HG02938 (cell line): ENCODE results near the gene LAGE3.

Experiments
- ATAC-seq: cut with Tn5 transposase; IDR thresholded peaks from one replicate; pipeline ENCODE4 v1.9.1; 2021; ENCODE audit warnings: mild to moderate bottlenecking, moderate library complexity; ENCODE audit not compliant: unreplicated experiment

Gene LAGE3

DNA sequence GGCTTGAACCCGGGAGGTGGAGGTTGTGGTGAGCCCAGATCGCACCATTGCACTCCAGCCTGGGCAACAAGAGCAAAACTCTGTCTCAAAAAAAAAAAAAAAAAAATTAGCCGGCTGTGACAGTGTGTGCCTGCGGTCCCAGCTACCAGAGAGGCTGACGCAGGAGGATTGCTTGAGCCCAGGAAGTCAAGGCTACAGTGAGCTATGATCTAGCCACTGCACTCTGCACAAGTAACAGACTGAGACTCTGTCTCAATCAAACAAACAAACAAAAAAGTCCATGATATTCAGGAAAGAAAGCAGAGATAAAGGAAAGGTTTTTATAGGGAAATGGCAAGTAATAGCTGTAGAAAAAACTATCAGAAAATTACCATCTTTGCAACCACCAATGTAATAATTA is 2.1 kb upstream of the LAGE3 start:
- no peak for ATAC-seq

DNA sequence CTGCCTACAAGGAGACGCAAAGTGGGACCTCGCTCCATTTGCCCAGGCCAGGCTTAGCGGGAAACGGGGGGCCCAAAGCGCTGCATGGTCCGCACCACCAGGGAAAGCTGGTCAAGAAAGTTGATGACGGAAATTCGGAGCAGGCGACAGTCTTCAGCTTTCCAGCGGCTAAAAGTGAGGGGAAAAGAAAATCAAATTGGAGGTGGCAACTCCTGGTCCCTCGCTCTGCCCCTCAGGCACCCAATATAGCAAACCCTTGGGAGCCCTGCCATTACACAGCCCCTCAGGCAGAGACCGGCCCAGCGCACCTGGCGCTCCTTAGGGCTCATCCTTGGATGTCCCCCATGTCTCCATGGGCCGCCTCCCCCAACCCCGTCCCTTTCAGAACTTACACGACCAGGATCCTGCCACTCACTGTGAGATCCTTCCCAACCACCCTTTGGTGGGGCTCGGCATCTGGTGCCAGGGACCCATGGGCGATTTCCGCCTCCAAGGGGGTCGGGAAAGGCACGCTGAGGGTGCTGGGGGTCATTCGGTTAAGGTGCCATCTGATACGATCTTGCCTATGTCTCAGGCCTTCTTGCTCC is 1.1 kb downstream of the LAGE3 start:
- ATAC-seq = no peak

DNA sequence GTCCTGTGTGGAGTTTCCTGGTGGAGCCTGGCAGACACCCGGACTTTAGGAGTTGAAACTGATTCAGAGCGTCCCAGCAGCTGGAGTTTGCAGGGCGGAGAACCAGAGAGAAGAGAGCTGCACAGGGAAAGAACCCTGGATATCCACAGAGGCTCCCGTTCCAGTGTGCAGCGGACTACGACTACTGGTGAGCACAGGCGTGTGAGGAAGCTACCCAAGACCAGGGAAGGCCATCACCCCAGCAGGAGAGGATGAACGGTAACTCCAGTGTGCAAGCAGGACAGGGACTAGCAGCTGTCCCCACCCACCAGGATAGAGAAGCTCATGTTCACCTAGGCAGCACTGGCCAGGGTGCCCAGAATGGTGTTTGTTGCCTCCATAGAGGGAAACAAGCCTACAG is 2.3 kb downstream of the LAGE3 start:
- ATAC-seq = no peak

DNA sequence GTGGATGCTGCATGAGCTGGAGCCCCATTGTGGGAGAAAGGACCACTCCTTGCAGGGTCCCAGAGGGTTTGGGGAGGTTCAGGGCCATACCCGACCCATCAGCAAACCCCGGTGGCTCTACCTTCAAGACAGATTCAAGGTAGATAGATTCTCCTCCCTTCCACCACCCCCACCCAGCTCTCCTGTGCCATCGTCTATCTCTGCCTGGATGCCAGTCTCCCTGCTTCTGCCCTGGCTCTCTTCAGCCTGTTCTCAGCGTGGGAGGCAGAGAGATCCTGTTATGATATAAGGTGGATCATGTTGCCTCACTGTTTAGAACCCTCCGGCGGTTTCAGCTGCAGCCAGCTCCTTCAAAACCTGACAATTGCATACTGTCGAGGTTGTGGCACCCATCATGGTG is 5.4 kb downstream of the LAGE3 start:
- ATAC-seq = no peak

DNA sequence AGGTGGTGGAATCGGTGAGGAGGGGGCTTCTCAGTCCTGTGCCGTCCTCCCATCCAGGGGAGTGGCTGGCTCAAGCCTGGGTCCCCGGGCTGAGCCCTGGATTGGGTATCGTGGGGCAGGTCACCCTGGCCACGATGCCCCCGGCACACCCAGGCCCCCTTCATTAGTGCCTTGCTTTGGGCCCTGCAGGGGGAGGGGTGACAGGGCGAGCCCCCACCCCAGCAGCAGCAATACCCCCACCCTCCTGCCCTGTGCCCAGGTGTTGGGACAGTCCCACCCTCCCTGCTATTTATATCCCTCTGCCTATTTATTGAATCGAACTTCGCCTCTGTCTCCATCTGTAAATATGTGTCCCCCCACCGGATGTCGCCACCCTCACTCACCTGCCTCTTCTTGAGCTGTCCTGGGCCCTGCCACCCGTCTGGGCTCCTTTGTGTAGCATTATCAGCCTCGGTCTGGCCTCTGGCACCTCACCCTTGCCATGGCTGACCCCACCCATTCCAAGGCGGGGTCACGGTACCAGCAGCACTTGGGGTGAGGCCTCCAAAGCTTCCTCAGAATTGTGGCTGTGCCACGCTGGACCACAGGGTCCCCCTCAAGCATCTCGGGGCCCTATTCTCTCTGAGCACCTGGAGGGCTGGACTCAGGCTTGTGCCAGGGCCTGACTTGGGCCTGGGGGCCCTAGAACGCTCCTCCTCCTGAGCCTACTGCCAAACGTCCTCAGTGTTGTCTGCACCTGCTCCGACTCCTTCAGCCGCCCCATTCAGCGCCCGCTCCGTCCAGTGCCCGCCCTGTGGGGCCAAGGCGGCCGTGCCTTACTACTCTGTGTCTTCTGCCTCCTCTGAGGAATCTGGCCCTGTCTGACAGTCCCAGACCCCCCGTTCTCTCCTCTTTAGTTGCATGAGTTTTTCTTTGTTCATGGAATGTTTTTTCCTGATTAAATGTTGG is 6.1 kb downstream of the LAGE3 start:
- no peak for ATAC-seq

DNA sequence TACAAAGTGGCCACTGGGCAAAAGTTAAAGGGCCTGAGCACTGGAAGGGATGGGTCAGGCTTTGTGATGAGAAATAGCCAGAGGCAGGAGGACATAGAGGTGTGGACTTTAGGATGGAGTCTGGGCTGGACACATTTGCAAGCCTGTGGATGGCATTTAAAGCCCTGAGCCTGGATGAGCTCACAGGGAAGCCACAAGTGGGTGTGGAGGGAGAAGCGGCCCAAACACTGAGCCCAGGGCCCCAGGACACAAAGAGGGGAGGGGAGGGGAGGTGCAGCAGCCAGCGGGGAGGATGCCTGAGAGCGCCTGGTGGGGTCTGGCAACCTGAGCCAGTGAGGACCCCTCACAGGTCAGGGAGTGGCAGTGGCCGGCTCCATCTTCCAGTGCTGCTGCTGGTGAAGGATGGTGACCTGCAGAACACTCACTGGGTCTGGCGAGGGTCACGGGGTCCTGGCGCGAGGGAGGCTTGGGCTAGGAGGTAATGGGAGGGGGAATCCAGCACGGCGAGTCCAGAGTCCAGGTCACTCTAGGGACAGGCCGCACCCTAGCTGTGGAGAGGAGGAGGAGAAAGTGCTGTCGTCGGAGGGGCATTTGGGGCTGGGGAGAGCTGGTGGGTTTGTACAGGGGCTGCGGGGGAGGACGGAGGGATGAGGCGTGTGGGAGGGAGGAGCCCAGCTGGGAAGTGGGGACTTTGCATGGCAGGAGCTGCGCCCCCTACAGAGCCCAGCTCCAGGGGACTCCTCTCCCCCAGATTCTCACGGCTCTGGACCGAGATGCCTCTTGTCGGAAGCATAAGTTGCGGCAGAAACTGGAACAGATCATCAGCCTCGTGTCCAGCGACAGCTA is 7.0 kb downstream of the LAGE3 start:
- ATAC-seq = no peak

DNA sequence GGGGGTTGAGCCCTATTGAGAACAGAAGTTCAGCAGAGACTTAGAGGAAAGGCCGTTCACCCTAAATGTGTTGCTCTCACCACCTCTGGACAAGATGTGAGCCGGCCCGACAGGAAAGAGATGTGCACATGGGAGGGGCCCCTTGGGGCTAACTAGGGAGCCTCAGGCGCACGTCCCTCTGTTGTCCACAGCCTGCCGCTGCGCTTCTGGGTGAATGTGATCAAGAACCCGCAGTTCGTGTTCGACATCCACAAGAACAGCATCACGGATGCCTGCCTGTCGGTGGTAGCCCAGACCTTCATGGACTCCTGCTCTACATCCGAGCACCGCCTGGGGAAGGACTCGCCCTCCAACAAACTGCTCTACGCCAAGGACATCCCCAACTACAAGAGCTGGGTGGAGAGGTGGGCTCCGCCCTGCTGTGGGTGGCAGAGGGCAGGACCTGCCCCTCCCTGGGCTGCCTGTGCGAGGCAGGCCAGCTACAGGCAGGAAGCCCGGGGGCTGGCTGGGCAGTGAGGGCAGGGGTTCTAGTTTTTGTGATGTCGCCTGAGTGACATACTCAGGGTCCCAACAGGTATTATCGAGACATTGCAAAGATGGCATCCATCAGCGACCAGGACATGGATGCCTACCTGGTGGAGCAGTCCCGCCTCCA is 8.0 kb downstream of the LAGE3 start:
- no peak for ATAC-seq

DNA sequence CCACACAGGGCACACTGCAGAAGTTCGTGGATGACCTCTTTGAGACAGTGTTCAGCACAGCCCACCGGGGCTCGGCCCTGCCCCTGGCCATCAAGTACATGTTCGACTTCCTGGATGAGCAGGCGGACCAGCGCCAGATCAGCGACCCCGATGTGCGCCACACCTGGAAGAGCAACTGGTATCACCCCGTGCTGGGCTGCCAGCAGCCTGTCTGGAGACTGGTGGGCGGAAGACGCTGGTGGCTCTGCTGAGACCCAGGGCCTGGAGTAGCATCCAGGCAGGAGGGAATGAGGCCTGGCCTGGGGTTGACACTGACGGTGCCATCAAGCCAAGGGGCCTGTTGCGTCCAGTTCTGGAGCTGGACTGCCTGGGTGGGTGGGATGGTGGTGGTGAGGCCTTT is 8.6 kb downstream of the LAGE3 start:
- no peak for ATAC-seq

DNA sequence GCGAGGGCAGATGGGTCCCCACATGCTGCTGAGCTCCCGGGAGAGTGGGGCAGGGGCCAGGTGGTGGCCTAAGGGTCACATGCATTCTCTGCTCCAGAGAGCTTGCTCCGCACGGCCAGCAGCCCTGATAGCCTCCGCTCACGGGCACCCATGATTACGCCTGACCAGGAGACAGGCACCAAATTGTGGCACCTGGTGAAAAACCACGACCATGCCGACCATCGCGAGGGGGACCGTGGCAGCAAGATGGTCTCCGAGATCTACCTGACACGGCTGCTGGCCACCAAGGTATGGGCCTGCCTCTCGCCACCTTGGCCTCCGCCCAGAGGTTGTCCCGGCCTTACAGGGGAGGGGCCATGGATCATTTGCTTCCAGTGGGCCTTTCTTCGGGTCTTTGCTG is 9.2 kb downstream of the LAGE3 start:
- no peak for ATAC-seq

DNA sequence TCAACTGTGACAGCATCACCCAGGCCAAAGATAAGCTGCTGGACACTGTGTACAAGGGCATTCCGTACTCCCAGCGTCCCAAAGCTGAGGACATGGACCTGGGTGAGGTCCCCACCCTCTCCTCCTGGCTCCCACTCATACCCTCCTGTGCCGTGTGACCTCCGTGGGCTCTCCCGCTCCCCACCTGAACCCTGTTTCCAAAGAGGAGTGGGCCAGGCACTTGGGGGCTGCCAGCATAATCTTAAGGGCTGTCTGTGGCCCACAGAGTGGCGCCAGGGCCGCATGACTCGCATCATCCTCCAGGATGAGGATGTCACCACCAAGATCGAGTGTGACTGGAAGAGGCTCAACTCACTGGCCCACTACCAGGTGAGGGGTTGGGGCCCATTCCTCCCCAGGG is 10.0 kb downstream of the LAGE3 start:
- ATAC-seq = no peak

DNA sequence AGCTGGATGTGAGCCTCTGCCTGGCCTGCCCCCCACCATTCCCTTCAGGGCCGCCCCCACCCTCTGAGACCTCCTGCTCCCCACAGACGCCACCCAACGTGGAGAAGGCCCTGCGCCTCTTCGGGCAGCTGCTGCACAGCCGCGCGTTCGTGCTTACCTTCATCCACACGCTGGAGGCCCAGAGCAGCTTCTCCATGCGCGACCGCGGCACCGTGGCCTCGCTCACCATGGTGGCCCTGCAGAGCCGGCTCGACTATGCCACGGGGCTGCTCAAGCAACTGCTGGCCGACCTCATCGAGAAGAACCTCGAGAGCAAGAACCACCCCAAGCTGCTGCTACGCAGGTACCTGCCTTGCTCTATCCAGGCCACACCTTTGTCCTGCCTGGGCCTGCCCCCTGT is 10.9 kb downstream of the LAGE3 start:
- no peak for ATAC-seq

DNA sequence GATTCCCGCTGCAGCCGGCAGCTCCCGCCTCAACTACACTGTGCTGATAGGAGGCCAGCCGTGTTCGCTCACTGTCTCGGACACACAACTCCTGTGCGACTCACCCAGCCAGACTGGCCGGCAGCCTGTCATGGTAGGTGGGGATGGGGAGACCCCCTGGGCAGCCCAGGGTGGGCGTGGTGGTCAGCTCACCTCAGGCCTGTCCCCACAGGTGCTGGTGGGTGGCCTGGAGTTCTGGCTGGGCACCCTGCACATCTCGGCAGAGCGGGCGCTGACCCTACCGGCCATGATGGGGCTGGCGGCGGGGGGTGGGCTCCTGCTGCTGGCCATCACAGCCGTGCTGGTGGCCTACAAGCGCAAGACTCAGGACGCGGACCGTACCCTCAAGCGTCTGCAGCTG is 11.5 kb downstream of the LAGE3 start:
- ATAC-seq = no peak

DNA sequence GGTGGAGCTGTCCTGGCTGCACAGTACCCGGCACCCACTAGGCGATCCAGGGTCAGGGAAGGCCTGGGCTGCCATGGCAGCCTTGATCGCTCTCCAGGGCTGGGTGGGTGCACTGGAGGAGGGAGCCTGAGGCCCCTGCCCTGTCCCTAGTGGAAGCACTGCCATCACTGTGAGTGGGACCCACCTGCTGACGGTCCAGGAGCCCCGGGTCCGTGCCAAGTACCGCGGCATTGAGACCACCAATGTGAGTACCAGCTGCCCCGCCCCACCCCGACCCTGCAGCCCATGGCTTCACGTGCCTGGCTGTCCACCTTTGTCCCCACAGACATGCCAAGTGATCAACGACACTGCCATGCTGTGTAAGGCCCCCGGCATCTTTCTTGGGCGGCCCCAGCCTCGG is 12.2 kb downstream of the LAGE3 start:
- no peak for ATAC-seq

DNA sequence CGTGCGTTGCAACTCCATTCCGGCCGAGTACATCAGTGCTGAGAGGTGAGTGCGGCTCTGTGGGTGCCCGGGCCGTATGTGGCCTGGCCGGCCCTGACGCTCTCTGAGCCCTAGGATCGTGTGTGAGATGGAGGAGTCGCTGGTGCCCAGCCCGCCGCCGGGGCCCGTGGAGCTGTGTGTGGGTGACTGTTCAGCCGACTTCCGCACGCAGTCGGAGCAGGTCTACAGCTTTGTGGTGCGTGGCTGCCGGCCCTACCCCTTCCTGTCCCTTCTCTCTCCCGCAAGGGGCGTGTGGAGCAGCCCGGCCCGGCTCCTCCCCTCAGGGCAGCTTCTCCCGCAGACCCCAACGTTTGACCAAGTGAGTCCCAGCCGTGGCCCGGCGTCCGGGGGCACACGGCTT is 13.0 kb downstream of the LAGE3 start:
- no peak for ATAC-seq

DNA sequence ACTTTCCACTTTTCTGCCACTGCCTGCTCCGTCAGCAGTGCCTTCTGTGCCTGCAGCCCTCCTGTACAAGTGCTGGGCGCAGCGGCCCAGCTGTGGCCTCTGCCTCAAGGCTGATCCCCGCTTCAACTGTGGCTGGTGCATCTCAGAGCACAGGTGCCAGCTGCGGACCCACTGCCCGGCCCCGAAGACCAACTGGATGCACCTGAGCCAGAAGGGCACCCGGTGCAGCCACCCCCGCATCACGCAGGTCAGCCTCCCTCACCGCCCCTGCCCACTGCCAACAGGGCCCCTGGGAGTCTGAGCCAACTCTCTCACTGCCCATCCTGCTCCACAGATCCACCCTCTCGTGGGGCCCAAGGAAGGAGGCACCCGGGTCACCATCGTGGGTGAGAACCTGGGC is 13.5 kb downstream of the LAGE3 start:
- ATAC-seq = no peak

DNA sequence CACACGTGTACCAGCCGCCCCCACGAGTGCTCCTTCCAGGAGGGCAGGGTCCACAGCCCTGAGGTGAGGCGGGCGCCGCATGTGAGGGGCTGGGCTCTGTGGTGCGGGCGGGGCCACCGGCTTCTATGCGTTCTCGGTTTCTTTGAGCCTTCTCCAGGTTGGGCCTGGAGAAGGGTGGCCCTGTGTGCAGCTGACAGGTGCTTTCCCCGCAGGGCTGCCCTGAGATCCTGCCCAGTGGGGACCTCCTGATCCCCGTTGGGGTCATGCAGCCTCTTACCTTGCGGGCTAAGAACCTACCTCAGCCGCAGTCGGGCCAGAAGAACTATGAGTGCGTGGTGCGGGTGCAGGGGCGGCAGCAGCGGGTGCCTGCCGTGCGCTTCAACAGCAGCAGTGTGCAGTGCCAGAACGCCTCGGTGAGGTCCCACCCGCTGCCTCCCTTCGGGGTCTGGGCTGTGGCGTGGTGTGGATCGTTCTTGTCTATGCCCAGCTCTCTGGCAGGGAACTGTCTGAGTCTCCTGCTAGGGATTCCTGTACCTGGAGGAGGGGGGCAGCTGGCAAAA is 14.2 kb downstream of the LAGE3 start:
- ATAC-seq = no peak

DNA sequence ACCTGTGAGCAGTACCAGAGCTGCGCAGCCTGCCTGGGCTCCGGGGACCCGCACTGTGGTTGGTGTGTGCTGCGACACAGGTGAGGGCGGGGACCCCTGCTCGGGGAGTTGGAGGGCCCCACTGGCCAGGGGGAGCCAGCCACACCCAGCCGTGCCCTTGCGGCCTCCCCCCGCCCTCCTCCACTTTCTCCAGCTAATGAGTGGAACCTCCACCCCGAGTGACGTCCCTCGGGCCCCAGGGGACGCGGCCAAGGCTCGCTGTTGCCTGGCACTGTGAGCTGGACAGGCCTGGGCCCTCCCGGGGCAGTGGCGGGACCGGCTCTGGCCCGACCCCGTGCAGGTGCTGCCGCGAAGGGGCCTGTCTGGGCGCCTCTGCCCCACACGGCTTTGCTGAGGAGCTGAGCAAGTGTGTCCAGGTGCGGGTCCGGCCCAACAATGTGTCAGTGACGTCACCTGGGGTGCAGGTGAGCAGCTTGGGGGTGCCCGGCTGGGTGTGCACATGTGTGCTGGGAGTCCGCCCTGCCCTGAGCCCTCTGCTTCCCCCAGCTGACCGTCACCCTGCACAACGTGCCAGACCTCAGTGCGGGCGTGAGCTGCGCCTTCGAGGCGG is 15.4 kb downstream of the LAGE3 start:
- ATAC-seq = no peak

DNA sequence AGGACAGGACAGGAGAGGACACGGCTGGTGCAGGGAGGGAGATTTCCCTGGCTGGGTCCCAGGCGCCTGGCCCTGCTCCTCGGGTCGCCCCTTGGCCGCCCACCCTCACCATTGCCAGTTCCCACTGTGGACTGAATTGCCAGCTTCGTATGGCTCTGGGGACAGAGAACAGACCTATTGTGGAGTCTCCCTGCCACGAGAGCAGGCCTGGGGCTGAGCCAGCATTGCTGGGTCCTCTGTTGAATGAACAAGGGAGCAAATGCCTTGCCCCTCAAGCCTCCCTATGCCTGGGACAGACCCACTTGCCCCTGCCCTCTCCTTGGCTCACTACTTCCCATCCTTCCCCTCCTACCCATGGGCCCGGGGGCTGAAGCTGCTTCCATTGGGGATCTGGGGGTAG is 16.7 kb downstream of the LAGE3 start:
- no peak for ATAC-seq

DNA sequence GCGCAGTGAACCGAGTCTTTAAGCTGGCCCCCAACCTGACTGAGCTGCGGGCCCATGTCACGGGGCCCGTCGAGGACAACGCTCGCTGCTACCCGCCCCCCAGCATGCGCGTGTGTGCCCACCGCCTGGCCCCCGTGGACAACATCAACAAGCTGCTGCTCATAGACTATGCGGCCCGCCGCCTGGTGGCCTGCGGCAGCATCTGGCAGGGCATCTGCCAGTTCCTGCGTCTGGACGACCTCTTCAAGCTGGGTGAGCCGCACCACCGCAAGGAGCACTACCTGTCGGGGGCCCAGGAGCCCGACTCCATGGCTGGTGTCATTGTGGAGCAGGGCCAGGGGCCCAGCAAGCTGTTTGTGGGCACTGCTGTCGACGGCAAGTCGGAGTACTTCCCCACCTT is 18.8 kb downstream of the LAGE3 start:
- no peak for ATAC-seq

DNA sequence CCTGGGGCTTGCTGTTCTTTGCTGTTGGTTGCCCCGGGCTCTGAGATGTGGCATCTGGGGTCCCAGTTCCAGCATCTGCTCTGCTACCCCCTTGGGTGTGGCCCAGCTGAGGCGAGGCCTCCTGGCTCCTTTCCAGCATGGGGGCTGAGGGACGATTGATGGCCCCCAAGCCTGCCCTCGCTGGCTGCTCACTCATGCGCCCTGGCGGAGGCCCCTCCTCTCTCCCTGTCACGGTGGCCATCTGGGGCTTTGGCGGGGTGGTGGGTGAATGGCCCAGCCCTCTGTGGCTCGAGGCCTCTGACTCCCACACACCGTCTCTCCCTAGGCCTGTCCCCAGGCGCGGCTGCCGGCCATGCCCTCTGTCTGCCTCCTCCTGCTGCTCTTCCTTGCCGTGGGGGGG is 19.2 kb downstream of the LAGE3 start:
- ATAC-seq = no peak
